WERI-Rb-1 (cell line): ENCODE measurements around the gene ID1.

Experiments used
- DNase-seq: peaks from one replicate; pipeline ENCODE4 v3.0.0-alpha.2; 2020
- H3K27ac ChIP-seq: fragments of 250-450 bp; sonication (Bioruptor Pico); 2 replicates; pipeline ENCODE4 v1.5.1; 2020; ENCODE audit warnings: mild to moderate bottlenecking, moderate library complexity
- H3K27me3 ChIP-seq: fragments of 250-450 bp; sonication (Bioruptor Pico); 2 replicates; pipeline ENCODE4 v1.5.1; 2021; ENCODE audit warnings: mild to moderate bottlenecking, low read depth, moderate library complexity; ENCODE audit not compliant: insufficient read depth, severe bottlenecking
- H3K36me3 ChIP-seq: fragments of 250-450 bp; sonication (Bioruptor Pico); 2 replicates; pipeline ENCODE4 v1.5.1; 2020; ENCODE audit warnings: mild to moderate bottlenecking, moderate library complexity
- H3K4me3 ChIP-seq: 2 replicates; pipeline ENCODE4 v1.5.1; 2011; ENCODE audit warnings: low read depth, mild to moderate bottlenecking, control low read depth, low read length
- H3K9me3 ChIP-seq: fragments of 250-450 bp; sonication (Bioruptor Pico); 2 replicates; pipeline ENCODE4 v1.5.1; 2021; ENCODE audit warnings: mild to moderate bottlenecking, moderate library complexity; ENCODE audit not compliant: severe bottlenecking
- TF ChIP-seq, protein P1 (sequence below): IDR thresholded peaks from 2 replicates; pipeline ENCODE4 v1.5.1; 2011; ENCODE audit warnings: low read depth, mild to moderate bottlenecking, control low read depth, inconsistent platforms, low read length

Gene ID1

DNA sequence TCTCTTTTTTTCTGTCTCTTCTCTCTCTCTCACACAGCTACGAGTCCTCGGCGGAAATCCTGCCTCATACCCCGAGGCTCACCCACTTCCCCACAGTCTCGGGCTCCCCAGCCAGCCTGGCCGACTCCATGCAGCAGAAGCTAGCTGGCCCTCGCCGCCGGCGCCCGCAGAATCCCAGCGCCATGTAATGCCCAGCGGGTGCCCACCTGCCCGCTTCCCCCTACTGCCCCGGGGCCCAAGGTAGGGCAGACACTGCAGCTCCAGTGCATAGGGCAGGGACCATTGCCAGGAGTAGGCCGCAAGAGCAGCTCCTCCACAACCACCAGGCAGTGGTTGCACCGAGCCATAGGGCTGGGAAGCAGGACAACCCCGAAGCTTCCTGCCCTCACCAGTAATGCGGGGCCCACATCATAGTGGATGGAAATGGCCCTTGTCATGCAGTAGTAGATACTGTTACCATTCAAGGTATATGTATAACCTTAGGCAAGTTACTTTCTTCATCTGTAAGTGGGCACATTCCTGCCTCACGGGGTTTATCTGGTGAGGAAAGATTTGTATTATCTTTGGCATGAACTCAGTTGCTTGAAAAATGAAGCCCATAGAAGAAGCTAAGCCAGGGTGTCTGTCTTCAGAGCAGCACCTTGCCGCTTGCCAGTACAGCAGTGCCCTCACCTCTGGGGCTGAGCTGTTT lies 36.9 kb upstream of the ID1 start:
- no peaks in the 10 kb centered on the region for H3K27me3 ChIP-seq
- H3K27ac ChIP-seq, result peak overlapping the region; percentile 75
- peaks cover 59% of the 10 kb centered on the region for H3K36me3 ChIP-seq
- TF ChIP-seq, protein P1, sequence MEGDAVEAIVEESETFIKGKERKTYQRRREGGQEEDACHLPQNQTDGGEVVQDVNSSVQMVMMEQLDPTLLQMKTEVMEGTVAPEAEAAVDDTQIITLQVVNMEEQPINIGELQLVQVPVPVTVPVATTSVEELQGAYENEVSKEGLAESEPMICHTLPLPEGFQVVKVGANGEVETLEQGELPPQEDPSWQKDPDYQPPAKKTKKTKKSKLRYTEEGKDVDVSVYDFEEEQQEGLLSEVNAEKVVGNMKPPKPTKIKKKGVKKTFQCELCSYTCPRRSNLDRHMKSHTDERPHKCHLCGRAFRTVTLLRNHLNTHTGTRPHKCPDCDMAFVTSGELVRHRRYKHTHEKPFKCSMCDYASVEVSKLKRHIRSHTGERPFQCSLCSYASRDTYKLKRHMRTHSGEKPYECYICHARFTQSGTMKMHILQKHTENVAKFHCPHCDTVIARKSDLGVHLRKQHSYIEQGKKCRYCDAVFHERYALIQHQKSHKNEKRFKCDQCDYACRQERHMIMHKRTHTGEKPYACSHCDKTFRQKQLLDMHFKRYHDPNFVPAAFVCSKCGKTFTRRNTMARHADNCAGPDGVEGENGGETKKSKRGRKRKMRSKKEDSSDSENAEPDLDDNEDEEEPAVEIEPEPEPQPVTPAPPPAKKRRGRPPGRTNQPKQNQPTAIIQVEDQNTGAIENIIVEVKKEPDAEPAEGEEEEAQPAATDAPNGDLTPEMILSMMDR, result no peak
- H3K9me3 ChIP-seq, result no peaks in the 10 kb centered on the region
- no peak for DNase-seq
- H3K4me3 ChIP-seq, result no peak overlapping the region

DNA sequence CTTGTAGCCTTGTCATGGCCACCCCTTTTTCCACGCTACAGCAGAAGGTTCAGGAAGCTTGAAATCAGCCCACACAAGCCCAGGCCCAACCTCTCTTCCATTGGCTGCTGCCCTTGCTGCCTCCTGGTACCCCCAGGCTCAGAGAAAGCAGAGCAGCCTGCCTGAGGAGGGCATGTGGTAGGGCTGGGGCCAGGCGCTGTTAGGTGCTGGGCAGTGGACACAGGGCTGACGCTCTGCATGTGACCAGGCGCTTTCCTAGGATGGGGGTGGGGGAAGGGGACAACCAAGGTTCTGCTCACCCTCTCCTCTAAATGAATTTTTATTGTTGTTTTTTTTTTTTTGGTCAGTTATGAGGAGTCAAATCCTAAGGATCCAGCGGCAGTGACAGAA lies 36.3 kb upstream of the ID1 start:
- H3K4me3 ChIP-seq, result no peak overlapping the region
- peak overlapping the region; percentile 75 for H3K27ac ChIP-seq
- no peak for DNase-seq

DNA sequence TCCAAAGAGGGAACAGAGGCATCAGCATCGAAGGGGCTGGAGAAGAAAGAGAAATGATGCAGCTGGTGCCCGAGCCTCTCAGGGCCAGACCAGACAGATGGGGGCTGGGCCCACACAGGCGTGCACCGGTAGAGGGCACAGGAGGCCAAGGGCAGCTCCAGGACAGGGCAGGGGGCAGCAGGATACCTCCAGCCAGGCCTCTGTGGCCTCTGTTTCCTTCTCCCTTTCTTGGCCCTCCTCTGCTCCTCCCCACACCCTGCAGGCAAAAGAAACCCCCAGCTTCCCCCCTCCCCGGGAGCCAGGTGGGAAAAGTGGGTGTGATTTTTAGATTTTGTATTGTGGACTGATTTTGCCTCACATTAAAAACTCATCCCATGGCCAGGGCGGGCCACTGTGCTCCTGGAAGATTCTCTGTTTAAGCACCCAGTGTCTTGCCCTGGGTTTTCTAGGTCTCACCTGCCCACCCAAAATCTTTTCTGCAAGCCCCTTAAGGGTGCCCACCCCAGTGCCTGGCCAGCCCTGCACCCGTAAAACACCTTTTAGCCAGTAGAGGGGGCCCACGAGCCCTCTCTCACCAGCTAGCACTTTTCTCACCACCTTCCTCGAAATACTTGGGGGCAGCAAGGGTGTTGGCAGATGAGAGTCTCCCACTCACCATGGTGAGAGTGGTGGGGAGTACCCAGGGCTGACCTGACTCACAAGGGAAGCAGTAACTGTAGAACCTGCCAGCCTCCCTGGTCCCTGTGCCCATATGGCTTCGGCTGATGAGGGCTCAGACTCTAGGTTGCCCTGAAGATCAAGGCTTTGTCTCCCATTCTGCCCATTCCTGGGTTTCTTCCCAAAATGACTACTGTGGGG lies 35.7 kb upstream of the ID1 start:
- peak overlapping the region; percentile 75 for H3K27ac ChIP-seq

More for the DNA sequence above, 36.3 kb upstream of the ID1 start:
- peaks cover 53% of the 10 kb centered on the region for H3K36me3 ChIP-seq
- TF ChIP-seq, protein P1, result no peak
- no peaks in the 10 kb centered on the region for H3K27me3 ChIP-seq
- H3K9me3 ChIP-seq, result no peaks in the 10 kb centered on the region

DNA sequence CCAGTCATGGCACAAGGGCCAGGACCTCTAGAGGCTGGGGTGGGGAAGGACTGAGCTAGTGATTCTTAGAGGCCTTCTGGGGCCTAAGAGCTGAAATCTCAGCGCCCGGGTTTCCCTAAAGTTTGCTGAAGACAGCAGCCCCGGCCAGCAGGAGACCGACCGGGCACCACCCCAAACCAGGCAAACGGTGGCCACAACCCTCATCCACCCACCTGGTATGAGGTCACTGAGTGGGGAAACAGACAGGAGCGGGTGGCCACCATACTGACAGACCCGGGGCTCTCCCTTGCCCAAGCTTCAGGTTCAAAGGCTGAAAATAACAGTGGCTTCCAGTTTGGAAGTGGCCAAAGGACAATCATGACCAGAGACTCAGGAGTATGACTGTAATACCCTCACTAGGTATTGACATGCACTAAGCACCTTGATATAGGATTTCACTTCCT lies 35.0 kb upstream of the ID1 start:
- Histone ChIP-seq H3K27me3 (no peaks in the 10 kb centered on the region), H3K27ac (peak overlapping the region; percentile 75), H3K4me3 (no peak overlapping the region), H3K9me3 (no peaks in the 10 kb centered on the region), H3K36me3 (peaks cover 45% of the 10 kb centered on the region)
- TF ChIP-seq, protein P1, result no peak
- DNase-seq, result no peak

More for the DNA sequence above, 35.7 kb upstream of the ID1 start:
- DNase-seq, result peak; percentile 83
- Histone ChIP-seq H3K36me3 (peaks cover 47% of the 10 kb centered on the region), H3K27me3 (no peaks in the 10 kb centered on the region), H3K9me3 (no peaks in the 10 kb centered on the region), H3K4me3 (no peak overlapping the region)
- TF ChIP-seq, protein P1, result peak; percentile 80

DNA sequence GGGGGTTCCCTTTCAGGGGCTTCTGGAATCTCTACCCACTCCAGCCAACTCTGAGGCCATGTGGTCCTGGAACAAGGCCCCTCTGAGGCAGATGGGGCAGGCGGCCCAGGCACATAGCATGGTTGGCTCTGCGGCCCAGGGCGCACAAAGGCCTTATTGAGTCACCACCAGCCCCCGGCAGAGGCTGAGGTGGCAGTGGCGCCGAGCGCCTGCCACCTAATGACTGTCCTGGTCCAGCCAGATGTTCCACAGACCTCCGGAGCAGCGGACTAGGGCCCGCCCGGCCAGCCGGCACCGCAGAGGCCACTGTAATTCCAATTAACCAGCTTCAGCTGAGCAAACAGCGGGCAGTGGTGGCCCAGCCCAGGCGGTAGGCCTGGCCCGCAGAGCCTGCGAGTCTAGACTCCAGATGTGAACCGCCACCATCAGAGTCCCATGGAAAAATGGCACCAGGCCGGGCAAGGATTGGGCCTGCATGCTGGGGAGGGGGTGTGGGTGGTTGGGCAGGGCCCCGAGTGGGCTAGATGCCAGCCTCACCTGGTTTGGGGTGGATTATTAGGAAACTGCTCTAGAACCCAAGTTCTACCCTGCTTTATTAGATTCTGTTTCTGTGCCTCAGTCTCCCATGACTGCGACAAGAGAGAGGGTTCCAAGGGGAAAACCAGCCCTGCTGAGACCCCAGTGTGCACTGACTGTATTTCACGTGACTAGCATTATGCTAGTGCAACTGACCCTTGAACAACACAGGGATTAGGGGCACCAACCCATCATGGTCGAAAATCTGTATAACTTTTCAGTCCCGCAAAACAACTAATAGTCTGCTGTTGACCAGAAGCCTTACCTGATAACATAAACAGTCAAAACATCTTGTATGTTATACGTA lies 34.1 kb upstream of the ID1 start:
- TF ChIP-seq, protein P1, result no peak
- H3K27ac ChIP-seq, result peak overlapping the region; percentile 95
- no peak overlapping the region for H3K4me3 ChIP-seq
- peaks cover 40% of the 10 kb centered on the region for H3K36me3 ChIP-seq
- H3K27me3 ChIP-seq, result no peaks in the 10 kb centered on the region
- no peak for DNase-seq
- no peaks in the 10 kb centered on the region for H3K9me3 ChIP-seq
